Heart left ventricle (tissue), 16 donors: ENCODE data around the gene S100A7. TPM values are rescaled to one million over a fixed set of nuclear protein-coding genes. Genes with fewer than 3 reads are reported as not detected.

Experiments
- ATAC-seq, 4 donors: fragments of 200-7000 bp; cut with Tn5 transposase; one replicate each; pipeline ENCODE4 v1.9.1; 2020 to 2022; ENCODE audit warnings: moderate library complexity in 4 of 4, mild to moderate bottlenecking in 3 of 4, moderate number of reproducible peaks in 1 of 4
- DNase-seq, 5 donors: peaks; one replicate each; pipeline ENCODE4 v3.0.0-alpha.2; 2020
- H3K27ac ChIP-seq, 12 donors: fragments of 200-600 bp; sonication (generic) in 4 of 12; one replicate each; pipeline versions ENCODE4 v1.5.0 to v1.8.0; 2016 to 2022; ENCODE audit warnings: mild to moderate bottlenecking in 2 of 12
- H3K27me3 ChIP-seq, 9 donors: fragments of 200-600 bp; sonication (generic) in 2 of 9; one replicate each; pipeline versions ENCODE4 v1.5.1 to v1.8.0; 2016 to 2022; ENCODE audit warnings: mild to moderate bottlenecking in 3 of 9
- H3K36me3 ChIP-seq, 9 donors: fragments of 200-600 bp; sonication (generic) in 2 of 9; one replicate each; pipeline versions ENCODE4 v1.5.0 to v1.8.0; 2018 to 2022; ENCODE audit warnings: mild to moderate bottlenecking in 2 of 9
- H3K4me1 ChIP-seq, 12 donors: fragments of 200-600 bp; sonication (generic) in 4 of 12; one replicate each; pipeline versions ENCODE4 v1.5.0 to v1.8.0; 2016 to 2022; ENCODE audit warnings: mild to moderate bottlenecking in 3 of 12
- H3K4me3 ChIP-seq, 12 donors: fragments of 200-600 bp; sonication (generic) in 4 of 12; one replicate each; pipeline versions ENCODE4 v1.5.0 to v1.8.0; 2017 to 2022; ENCODE audit warnings: mild to moderate bottlenecking in 9 of 12, moderate library complexity in 4 of 12
- H3K9me3 ChIP-seq, 12 donors: fragments of 200-600 bp; sonication (generic) in 4 of 12; one replicate each; pipeline versions ENCODE4 v1.5.0 to v1.8.0; 2016 to 2022; ENCODE audit warnings: mild to moderate bottlenecking in 1 of 12
- POLR2A ChIP-seq, 2 donors: fragments of 450-650 bp; IDR thresholded peaks; one replicate each; pipeline ENCODE4 v1.6.1; 2017; ENCODE audit warnings: antibody characterized with exemption in 2 of 2, mild to moderate bottlenecking in 2 of 2, moderate library complexity in 2 of 2
- WGBS, 4 donors: extraction: QIAGEN DNeasy Blood & Tissue Kit in 2 of 4; methylation state at CpG; one replicate each; pipeline versions ENCODE4 v1.1.5 to v1.1.7; 2013 to 2018; 5-methylcytosine and 5-hydroxymethylcytosine counted together
- intact Hi-C, 10 donors: fragments of 100-400 bp; cut with DNase I; formaldehyde crosslinking; loops; one replicate each; pipeline versions ENCODE4 v1.11.1 to v1.14.2; 2022
- polyA plus RNA-seq, 2 donors: library from polyadenylated mRNA; stranded (reverse); fragments of 200-250 nt; gene quantifications; one replicate each; pipeline ENCODE4 v1.2.3, GENCODE V29; 2013
- total RNA-seq, 9 donors: library from RNA; depleted of rRNA in 2 of 9; stranded (reverse); fragments of >200 nt in 2 of 9; fragmentation: NEBNext Ultra II Directional in 3 of 9; extraction: Animal tissue kit (Norgen Biotek cat#: 25700) in 3 of 9; gene quantifications; one replicate each; pipeline versions ENCODE4 v1.1.0 to v1.2.4, GENCODE V29; 2016 to 2023
- TF ChIP-seq, protein P1 (sequence below), 12 donors: fragments of 200-600 bp; sonication (generic) in 4 of 12; IDR thresholded peaks; one replicate each; pipeline versions ENCODE4 v1.5.0 to v1.8.0; 2018 to 2022; ENCODE audit warnings: antibody characterized with exemption in 12 of 12, mild to moderate bottlenecking in 5 of 12
- donor health status: ischemic (EF 13 %, LVEDD 7.1; RV severe dilation, severe dysfunction).
- donor health status: healthy with polysubstance abuse.
- donor health status: DM: no; HTN: yes; CAD: no.
- donor health status: DM: no; HTN: no; CAD: no.
- donor health status: ischemic (EF 25% LVEDD 6.9; RV normal size, moderate dysfunction).
- donor health status: ischemic (EF 25% LVEDD 5.7; RV mildly dilated, moderate dysfunction).
- donor health status: healthy.
- donor health status: DM: yes; HTN: yes; CAD: no.
- donor health status: ischemic (EF 35%, LVEDD 5.7; RV mildly dilated, moderate dysfunction).
- donor health status: nonischemic (EF 11% LVEDD 7.7; RV severe dilation, severe dysfunction).
- donor health status: DM: yes; HTN: yes; CAD: no.
- donor health status: PGD.
- donor health status: ischemic (EF 29% LVEDD 5.4; RV normal size, mild dysfunction).
- donor health status: nonischemic (EF 23%, LVEDD 6.1; RV moderate dilation, normal function).

The S100A7 gene
- total and polyA plus RNA-seq, 11 donors: not detected

- ATAC-seq: peak; percentile 17 to 76 (median 68)
- H3K9me3 ChIP-seq: no peaks in the 10 kb centered on the region
- 32 to 52% (median 39%) methylated on average over 12 of the region's 12 CpGs for WGBS, 4 donors
- no peaks in the 10 kb centered on the region for H3K36me3 ChIP-seq
- H3K4me1 ChIP-seq: peaks cover 0 to 39% (median 15%) of the 10 kb centered on the region in 12 donors
- H3K4me3 ChIP-seq: peak overlapping the region in 1 of 12 donors; percentile 13
- no peaks in the 10 kb centered on the region for H3K27me3 ChIP-seq
- TF ChIP-seq, protein P1, sequence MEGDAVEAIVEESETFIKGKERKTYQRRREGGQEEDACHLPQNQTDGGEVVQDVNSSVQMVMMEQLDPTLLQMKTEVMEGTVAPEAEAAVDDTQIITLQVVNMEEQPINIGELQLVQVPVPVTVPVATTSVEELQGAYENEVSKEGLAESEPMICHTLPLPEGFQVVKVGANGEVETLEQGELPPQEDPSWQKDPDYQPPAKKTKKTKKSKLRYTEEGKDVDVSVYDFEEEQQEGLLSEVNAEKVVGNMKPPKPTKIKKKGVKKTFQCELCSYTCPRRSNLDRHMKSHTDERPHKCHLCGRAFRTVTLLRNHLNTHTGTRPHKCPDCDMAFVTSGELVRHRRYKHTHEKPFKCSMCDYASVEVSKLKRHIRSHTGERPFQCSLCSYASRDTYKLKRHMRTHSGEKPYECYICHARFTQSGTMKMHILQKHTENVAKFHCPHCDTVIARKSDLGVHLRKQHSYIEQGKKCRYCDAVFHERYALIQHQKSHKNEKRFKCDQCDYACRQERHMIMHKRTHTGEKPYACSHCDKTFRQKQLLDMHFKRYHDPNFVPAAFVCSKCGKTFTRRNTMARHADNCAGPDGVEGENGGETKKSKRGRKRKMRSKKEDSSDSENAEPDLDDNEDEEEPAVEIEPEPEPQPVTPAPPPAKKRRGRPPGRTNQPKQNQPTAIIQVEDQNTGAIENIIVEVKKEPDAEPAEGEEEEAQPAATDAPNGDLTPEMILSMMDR (IDR thresholded peaks at IDR 0.05): no peak
- TF ChIP-seq POLR2A (IDR thresholded peaks at IDR 0.05): no peak
- intact Hi-C loops: no loop called here
- peak in 4 of 5 donors; percentile 64 to 85 (median 74) for DNase-seq
- peak overlapping the region in 11 of 12 donors; percentile 20 to 80 (median 70) for H3K27ac ChIP-seq
Observed at GRCh38 chr1:153490272-153491051, 30.0 kb upstream of the S100A7 start.

DNA sequence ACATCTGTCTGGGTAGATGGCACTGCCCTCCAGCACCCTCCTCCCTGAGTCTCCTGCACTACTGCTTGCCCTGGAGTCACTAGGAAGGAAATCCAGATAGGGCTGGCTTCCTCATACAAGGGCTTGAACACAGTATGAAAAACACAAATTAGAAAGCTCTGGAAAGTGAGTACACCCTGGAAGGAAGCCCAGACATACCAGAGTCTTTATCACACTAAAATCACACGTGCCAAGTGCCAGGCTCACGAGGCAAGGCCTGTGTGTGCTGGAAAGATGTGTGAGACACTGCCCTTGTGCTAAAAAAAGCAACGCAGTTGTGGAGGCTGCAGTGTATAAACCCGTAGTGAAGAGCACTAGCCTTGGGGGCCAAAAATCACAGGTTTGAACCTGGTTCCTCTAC, 28.3 kb upstream of the S100A7 start:
- peak in 4 of 5 donors; percentile 48 to 63 (median 60) for DNase-seq
- H3K27me3 ChIP-seq: peaks cover 0 to 5% (median 0%) of the 10 kb centered on the region in 9 donors
- no peak overlapping the region for H3K4me3 ChIP-seq
- 8 to 24% (median 18%) methylated on average over 4 of the region's 4 CpGs for WGBS, 4 donors
- H3K9me3 ChIP-seq: no peaks in the 10 kb centered on the region
- H3K27ac ChIP-seq: peak overlapping the region in 8 of 12 donors; percentile 36 to 80 (median 66)
- no peaks in the 10 kb centered on the region for H3K36me3 ChIP-seq
- ATAC-seq: peak; percentile 71 to 85 (median 82)
- intact Hi-C loops: no loop called here
- TF ChIP-seq, protein P1 (IDR thresholded peaks at IDR 0.05): no peak
- TF ChIP-seq POLR2A (IDR thresholded peaks at IDR 0.05): no peak
- peaks cover 0 to 31% (median 14%) of the 10 kb centered on the region in 12 donors for H3K4me1 ChIP-seq

GRCh38 chr1:153487707-153488106, 27.3 kb upstream of the S100A7 start:
- no peak for TF ChIP-seq POLR2A (IDR thresholded peaks at IDR 0.05)
- TF ChIP-seq, protein P1 (IDR thresholded peaks at IDR 0.05): no peak
- peaks cover 0 to 5% (median 0%) of the 10 kb centered on the region in 9 donors for H3K27me3 ChIP-seq
- no peak overlapping the region for H3K27ac ChIP-seq
- intact Hi-C loops: no loop called here
- H3K4me3 ChIP-seq: no peak overlapping the region
- H3K9me3 ChIP-seq: no peaks in the 10 kb centered on the region
- WGBS, 4 donors: 94 to 99% (median 97%) methylated on average over 2 of the region's 2 CpGs
- no peak for ATAC-seq
- H3K4me1 ChIP-seq: peaks cover 0 to 24% (median 12%) of the 10 kb centered on the region in 12 donors
- no peak for DNase-seq
- no peaks in the 10 kb centered on the region for H3K36me3 ChIP-seq

GRCh38 chr1:153485863-153486262, 25.4 kb upstream of the S100A7 start:
- Histone ChIP-seq H3K27me3 (peaks cover 0 to 5% (median 0%) of the 10 kb centered on the region in 9 donors), H3K4me1 (peaks cover 0 to 20% (median 9%) of the 10 kb centered on the region in 12 donors), H3K36me3 (no peaks in the 10 kb centered on the region), H3K27ac (no peak overlapping the region), H3K4me3 (no peak overlapping the region), H3K9me3 (no peaks in the 10 kb centered on the region)
- DNase-seq (peak in 2 of 5 donors; percentile 44 to 51), ATAC-seq (no peak)
- TF ChIP-seq, protein P1 (IDR thresholded peaks at IDR 0.05): no peak
- no peak for TF ChIP-seq POLR2A (IDR thresholded peaks at IDR 0.05)
- 30 to 44% (median 36%) methylated on average over 2 of the region's 2 CpGs for WGBS, 4 donors
- intact Hi-C loops: no loop called here
